LNCaP clone FGC (cell line): ENCODE results near the gene CACNA2D2.

Experiments
- DNase-seq: peaks from one replicate; pipeline ENCODE4 v3.0.0-alpha.2; 2011; ENCODE audit warnings: low read depth
- H3K4me3 ChIP-seq: 2 replicates; pipeline ENCODE4 v1.5.1; 2011; ENCODE audit warnings: mild to moderate bottlenecking, low read depth, low read length, control low read depth
- CTCF ChIP-seq: IDR thresholded peaks from 2 replicates; pipeline ENCODE4 v1.5.1; 2012; ENCODE audit warnings: mild to moderate bottlenecking; ENCODE audit not compliant: control insufficient read depth, insufficient read depth; ENCODE audit errors: extremely low read depth

The CACNA2D2 gene

DNA sequence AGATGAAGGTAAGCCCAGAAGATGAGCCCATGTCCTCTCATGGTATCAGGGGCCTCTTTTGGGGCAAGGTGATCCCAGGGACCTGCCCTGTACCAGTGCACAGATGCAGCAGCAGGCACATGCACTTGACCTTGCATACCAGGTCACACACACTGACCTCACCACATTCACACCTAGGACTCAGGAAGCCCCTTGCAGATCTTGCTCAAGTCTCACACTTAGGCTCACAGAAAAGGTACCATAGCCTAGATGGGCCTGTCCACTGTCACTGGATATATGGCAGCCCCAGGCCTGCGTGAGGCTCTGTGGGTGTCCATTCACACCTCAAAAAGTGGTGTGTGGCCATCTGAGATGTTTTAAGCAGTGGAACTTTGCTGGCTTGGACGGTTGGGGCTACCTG lies 58.7 kb downstream of the CACNA2D2 start:
- TF ChIP-seq CTCF = no peak
- DNase-seq = no peak
- no peak overlapping the region for H3K4me3 ChIP-seq

DNA sequence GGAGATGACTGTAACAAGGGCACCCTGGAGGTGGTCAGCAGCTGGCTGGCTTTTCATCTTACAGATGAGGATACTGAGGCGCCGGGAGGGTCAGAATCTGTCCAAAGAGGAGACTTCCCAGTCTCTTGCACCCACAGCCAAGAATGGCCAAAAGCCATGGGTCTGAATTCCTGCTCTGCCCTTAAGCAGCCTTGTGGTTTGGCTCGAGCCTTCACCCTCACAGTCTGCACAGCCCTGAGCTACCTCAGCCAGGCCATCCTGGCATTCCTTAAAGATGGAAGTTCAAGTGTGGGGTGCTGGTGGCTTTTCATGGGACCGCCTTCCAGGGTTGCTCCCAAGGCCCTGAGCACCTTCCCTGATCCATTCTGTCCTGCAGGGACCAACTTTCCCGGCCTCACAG lies 59.2 kb downstream of the CACNA2D2 start:
- no peak for TF ChIP-seq CTCF
- DNase-seq = no peak
- no peak overlapping the region for H3K4me3 ChIP-seq

DNA sequence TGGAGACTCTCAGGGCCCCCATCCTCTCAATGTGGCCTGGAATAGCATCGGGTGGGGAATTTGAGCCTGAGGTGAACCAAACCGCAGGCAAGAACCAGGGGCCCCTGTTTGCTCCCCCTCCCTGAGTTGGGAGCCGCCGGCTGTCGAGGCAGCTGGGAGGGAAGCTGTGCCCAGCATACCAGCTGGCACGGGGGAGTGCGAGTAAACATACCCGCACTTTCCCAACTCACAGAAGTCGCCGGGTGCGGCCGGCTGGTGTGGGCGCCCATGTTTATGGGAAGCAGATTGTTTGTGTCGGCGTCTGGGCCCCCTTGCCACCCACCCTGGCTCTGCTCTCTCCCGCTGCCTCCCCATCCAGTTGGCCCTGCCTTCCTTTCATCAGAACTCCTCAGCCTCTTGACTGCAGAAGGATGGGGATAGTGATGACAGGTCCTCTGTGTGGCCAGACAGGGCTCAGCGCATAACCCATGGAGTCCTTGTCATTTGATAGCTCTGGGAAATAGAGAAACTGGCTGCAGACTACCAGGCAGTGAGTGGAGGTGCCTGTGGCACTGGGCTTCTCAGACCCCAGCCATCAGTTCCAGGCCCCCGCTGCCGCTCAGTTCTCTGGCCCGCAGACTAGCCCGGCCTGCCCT lies 60.4 kb downstream of the CACNA2D2 start:
- DNase-seq = no peak
- no peak for TF ChIP-seq CTCF
- H3K4me3 ChIP-seq = no peak overlapping the region

- TF ChIP-seq CTCF = no peak
- DNase-seq = no peak
- no peak overlapping the region for H3K4me3 ChIP-seq
Observed at GRCh38 chr3:50441424-50442217, 61.8 kb downstream of the CACNA2D2 start.

DNA sequence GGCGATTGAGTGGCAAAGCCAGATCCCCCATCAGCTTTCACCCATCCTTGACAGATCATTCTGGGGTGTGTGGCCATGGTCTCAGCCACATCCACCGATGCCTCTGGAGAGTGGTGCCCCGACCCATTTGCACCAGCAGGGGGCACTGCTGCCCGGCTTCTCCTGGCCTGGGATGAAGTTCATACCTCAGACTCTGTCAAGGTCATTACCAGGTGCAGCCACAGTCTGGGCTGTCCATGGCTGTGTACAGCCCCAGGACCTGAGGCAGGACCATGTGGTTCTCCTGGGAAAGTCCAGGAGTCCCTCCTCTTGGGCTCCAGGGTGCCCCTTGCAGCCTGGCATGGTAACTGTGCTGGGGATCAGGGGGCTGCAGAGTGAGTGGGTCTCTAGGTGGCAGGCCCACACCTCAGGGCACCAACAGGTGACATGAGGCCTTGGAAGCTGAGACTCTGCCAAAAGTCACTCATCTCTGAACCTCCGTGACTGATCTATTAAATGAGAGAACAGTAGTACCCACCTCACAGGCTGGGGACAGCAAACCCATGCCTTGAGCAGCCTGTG lies 67.2 kb downstream of the CACNA2D2 start:
- peak; percentile 2 for DNase-seq
- H3K4me3 ChIP-seq = no peak overlapping the region
- peak; percentile 91 for TF ChIP-seq CTCF

- no peak overlapping the region for H3K4me3 ChIP-seq
- DNase-seq = no peak
- TF ChIP-seq CTCF = no peak
Observed at GRCh38 chr3:50435371-50436113, 67.9 kb downstream of the CACNA2D2 start.
